ENCODE measurements around the gene EED. TPM values are rescaled to one million over a fixed set of nuclear protein-coding genes. Genes with fewer than 3 reads are reported as not detected.

Gene EED
- total and polyA plus RNA-seq, 9 of the 15 experiments (the other 6 are each of a cell fraction or from before 2014, with no cell fraction given), result 33.0 to 110 (median 55.1) TPM

DNA sequence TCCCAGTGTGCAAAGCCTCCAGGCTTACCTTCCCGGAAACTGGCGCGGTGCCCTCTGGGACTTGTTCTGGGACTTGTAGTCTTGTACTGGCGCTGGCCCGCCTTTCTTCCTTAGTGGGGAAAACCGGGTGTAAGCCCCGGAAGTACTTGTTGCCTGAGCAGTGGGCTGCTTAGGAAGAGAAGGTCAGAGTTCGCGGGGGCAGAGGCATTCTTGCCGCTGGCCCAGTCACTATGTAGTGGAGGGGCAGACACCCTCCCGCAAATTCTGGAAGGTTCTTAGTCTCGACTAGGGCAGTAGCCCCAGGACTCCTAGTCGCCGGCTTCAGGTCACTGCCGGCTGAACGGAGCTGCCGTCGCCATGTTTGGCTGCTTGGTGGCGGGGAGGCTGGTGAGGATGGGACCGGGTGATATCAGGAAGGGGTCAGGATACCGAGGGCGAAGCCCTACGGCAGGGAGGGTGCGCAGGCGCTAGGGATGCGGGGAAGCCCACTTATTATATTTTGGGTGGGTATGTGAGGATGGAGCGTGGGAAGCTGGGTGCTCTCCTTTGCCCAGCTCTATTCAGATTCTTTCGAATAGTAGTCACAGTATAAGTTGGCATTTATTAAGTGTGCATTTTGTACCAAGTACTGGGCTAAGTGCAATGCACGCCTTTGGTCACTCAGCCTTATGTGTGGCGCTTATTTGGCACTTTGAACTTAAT, 57.7 kb downstream of the EED start, which contains the start of gene HIKESHI (continued):
- 0 out of 2 replicates have a peak, but pooled peaks have one; percentile 78 for TF ChIP-seq ZNF311 (CRISPR knock-in tag; IDR thresholded peaks at IDR 0.05)
- TF ChIP-seq STAT5B (CRISPR knock-in tag; IDR thresholded peaks at IDR 0.05), result no peak
- TF ChIP-seq YBX1 (IDR thresholded peaks at IDR 0.05), result no peak
- TF ChIP-seq MTA3 (IDR thresholded peaks at IDR 0.05; ENCODE audit: borderline replicate concordance), result no peak
- TF ChIP-seq, protein P1, sequence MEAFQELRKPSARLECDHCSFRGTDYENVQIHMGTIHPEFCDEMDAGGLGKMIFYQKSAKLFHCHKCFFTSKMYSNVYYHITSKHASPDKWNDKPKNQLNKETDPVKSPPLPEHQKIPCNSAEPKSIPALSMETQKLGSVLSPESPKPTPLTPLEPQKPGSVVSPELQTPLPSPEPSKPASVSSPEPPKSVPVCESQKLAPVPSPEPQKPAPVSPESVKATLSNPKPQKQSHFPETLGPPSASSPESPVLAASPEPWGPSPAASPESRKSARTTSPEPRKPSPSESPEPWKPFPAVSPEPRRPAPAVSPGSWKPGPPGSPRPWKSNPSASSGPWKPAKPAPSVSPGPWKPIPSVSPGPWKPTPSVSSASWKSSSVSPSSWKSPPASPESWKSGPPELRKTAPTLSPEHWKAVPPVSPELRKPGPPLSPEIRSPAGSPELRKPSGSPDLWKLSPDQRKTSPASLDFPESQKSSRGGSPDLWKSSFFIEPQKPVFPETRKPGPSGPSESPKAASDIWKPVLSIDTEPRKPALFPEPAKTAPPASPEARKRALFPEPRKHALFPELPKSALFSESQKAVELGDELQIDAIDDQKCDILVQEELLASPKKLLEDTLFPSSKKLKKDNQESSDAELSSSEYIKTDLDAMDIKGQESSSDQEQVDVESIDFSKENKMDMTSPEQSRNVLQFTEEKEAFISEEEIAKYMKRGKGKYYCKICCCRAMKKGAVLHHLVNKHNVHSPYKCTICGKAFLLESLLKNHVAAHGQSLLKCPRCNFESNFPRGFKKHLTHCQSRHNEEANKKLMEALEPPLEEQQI (IDR thresholded peaks at IDR 0.05), result peak; percentile 37; the same call in 1 of the 2 replicates
- TF ChIP-seq ETS2 (tag; IDR thresholded peaks at IDR 0.05; ENCODE audit: borderline replicate concordance, poor library complexity, severe bottlenecking), result no peak
- no peak for TF ChIP-seq HMGN3 (IDR thresholded peaks at IDR 0.05; ENCODE audit: borderline replicate concordance, extremely low read depth, insufficient read length, low read depth, low read length)
- TF ChIP-seq, protein P2, sequence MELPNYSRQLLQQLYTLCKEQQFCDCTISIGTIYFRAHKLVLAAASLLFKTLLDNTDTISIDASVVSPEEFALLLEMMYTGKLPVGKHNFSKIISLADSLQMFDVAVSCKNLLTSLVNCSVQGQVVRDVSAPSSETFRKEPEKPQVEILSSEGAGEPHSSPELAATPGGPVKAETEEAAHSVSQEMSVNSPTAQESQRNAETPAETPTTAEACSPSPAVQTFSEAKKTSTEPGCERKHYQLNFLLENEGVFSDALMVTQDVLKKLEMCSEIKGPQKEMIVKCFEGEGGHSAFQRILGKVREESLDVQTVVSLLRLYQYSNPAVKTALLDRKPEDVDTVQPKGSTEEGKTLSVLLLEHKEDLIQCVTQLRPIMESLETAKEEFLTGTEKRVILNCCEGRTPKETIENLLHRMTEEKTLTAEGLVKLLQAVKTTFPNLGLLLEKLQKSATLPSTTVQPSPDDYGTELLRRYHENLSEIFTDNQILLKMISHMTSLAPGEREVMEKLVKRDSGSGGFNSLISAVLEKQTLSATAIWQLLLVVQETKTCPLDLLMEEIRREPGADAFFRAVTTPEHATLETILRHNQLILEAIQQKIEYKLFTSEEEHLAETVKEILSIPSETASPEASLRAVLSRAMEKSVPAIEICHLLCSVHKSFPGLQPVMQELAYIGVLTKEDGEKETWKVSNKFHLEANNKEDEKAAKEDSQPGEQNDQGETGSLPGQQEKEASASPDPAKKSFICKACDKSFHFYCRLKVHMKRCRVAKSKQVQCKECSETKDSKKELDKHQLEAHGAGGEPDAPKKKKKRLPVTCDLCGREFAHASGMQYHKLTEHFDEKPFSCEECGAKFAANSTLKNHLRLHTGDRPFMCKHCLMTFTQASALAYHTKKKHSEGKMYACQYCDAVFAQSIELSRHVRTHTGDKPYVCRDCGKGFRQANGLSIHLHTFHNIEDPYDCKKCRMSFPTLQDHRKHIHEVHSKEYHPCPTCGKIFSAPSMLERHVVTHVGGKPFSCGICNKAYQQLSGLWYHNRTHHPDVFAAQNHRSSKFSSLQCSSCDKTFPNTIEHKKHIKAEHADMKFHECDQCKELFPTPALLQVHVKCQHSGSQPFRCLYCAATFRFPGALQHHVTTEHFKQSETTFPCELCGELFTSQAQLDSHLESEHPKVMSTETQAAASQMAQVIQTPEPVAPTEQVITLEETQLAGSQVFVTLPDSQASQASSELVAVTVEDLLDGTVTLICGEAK (IDR thresholded peaks at IDR 0.05), result peak; percentile 99
- TF ChIP-seq, protein P2 (CRISPR knock-in tag; IDR thresholded peaks at IDR 0.05), result no peak
- TF ChIP-seq, protein P3, sequence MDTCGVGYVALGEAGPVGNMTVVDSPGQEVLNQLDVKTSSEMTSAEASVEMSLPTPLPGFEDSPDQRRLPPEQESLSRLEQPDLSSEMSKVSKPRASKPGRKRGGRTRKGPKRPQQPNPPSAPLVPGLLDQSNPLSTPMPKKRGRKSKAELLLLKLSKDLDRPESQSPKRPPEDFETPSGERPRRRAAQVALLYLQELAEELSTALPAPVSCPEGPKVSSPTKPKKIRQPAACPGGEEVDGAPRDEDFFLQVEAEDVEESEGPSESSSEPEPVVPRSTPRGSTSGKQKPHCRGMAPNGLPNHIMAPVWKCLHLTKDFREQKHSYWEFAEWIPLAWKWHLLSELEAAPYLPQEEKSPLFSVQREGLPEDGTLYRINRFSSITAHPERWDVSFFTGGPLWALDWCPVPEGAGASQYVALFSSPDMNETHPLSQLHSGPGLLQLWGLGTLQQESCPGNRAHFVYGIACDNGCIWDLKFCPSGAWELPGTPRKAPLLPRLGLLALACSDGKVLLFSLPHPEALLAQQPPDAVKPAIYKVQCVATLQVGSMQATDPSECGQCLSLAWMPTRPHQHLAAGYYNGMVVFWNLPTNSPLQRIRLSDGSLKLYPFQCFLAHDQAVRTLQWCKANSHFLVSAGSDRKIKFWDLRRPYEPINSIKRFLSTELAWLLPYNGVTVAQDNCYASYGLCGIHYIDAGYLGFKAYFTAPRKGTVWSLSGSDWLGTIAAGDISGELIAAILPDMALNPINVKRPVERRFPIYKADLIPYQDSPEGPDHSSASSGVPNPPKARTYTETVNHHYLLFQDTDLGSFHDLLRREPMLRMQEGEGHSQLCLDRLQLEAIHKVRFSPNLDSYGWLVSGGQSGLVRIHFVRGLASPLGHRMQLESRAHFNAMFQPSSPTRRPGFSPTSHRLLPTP (IDR thresholded peaks at IDR 0.05; ENCODE audit: borderline replicate concordance, extremely low read depth, insufficient read length), result no peak
- TF ChIP-seq, protein P4, sequence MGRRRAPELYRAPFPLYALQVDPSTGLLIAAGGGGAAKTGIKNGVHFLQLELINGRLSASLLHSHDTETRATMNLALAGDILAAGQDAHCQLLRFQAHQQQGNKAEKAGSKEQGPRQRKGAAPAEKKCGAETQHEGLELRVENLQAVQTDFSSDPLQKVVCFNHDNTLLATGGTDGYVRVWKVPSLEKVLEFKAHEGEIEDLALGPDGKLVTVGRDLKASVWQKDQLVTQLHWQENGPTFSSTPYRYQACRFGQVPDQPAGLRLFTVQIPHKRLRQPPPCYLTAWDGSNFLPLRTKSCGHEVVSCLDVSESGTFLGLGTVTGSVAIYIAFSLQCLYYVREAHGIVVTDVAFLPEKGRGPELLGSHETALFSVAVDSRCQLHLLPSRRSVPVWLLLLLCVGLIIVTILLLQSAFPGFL (CRISPR knock-in tag; IDR thresholded peaks at IDR 0.05), result no peak
